Measurements from ENCODE around the gene EVL.
"Not testable (repeated sequence)": the region's sequence is repeated elsewhere in the genome, so short reads cannot be mapped to it uniquely, and the experiment has no call there.

The EVL gene

DNA sequence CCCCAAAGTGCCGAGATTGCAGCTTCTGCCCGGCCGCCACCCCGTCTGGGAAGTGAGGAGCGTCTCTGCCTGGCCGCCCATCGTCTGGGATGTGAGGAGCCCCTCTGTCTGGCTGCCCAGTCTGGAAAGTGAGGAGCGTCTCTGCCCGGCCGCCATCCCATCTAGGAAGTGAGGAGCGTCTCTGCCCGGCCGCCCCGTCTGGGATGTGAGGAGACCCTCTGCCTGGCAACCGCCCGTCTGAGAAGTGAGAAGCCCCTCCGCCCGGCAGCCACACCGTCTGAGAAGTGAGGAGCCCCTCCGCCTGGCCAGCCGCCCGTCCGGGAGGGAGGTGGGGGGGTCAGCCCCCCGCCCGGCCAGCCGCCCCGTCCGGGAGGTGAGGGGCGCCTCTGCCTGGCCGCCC lies 115.4 kb downstream of the EVL start:
- DNase-seq, result not testable (repeated sequence)

- DNase-seq, result not testable (repeated sequence)
These were observed 116.8 kb downstream of the EVL start for GRCh38 chr14:100181876-100182551.

DNA sequence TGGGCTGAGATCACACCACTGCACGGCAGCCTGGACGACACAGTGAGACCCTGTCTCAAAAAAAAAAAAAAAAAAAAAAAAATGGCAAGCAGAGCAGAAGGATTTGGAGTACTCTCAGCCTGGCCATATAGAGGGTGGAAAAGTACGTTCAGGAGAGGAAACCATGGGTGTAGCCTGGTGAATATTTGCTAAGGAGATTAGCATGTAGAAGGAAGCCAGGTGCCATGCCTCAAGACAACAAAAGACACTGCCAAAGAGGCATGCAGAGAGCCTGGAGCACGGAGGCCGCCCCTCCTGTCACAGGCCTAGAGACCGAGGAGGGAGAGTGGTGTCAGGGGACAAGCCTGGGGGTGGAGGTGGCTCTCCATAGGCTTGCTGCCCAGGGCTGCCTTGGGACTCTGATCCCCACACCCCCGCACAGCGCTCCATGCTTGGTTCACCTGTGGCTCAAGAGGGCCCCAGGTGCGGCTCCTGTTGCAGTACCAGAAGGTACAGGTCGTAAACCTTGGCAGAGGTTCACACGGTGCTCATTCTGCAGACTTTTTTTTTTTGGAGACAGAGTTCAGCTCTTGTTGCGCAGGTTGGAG lies 122.1 kb downstream of the EVL start:
- no peak for DNase-seq

DNA sequence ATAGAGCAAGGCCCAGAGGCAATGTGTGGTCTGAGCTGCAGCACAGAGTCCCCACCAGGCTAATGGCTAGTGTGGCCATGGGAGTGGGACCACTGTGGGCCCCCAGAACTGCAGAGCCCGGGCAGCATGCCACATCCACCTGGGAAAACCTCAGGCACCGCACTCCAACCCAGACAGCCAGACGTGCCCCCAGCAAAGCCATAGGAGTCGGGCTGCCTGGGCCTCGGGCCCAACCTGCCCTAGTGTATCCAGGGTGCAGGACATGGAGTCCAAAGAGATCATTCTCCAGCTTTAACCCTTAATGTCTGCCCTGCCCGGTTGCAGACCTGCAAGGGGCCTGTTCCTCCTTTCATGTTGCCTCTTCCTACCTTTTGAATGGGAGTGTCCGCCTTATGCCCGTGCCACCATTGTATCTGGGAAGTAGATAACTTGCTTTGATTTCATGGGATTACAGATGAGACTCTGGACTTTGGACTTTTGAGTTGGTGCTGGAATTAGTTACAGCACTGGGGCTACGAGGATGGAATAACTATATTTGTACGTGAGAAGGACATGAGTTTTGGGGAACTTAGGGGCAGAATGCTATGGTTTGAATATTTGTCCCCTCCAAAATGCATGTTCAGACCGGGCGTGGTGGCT lies 123.3 kb downstream of the EVL start:
- no peak for DNase-seq

DNA sequence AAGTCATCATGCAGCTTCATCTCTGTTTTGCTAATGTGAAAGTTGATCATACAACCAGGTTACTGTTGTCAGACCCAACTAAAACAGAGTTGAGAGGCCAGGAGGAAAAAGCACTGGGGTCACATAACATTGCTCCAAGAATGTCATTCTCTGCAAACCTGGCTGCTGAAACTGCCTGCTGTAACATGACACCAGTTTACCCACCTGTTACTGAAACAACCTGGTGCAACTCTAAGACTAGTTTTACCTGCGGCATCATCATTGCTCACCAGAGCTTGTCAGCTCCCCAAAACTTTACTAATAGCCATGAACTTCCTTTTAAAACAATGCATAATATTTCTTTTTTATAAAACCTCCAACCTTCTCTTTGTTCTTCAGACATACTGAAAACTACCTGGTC lies 124.9 kb downstream of the EVL start:
- DNase-seq, result no peak

DNA sequence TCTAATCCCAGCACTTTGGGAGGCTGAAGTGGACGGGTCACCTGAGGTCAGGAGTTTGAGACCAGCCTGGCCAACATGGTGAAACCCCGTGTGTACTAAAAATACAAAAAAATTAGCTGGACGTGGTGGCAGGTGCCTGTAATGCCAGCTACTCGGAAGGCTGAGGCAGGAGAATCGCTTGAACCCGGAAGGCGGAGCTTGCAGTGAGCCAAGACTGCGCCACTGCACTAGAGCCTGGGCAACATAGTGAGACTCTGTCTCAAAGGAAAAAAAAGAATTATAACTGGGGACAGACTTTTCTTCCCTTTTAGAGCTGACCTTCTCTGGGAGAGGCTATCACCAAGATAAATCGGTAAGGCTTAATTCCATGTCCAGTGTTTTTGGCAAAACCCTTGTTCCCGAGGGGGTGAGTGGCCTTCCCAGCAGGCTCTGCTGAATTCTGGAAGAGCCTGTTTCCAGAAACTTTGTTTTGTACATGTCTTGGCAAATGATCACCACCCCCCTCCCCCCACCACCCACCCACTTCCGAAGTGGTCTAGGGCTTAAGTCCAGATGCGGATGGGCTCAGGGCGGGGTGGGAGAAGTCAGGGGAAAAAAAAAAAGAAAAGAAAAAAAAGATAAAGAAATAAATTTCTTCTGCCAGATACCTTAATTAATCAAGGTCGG lies 126.5 kb downstream of the EVL start:
- DNase-seq, result no peak

GRCh38 chr14:100192250-100192671 lies 127.0 kb downstream of the EVL start:
- no peak for DNase-seq

- peak; percentile 91 for DNase-seq
These were observed 127.6 kb downstream of the EVL start for GRCh38 chr14:100192672-100193416.

All from NCI-H1436 treated with DMSO at 0.1 percent for 48 hours (cell line).